GM23248 (cell line): ENCODE data around the gene C10orf90.

Experiments
- EZH2 ChIP-seq: fragments of 200-600 bp; sonication (generic); IDR thresholded peaks from 2 replicates; pipeline ENCODE4 v1.6.1; 2018; ENCODE audit warnings: antibody characterized with exemption, mild to moderate bottlenecking; ENCODE audit not compliant: insufficient read depth, poor library complexity, severe bottlenecking
- EZH2phosphoT487 ChIP-seq: fragments of 200-600 bp; sonication (generic); IDR thresholded peaks from 2 replicates; pipeline ENCODE4 v1.6.1; 2018; ENCODE audit warnings: antibody characterized with exemption, moderate library complexity, mild to moderate bottlenecking, low read depth; ENCODE audit not compliant: insufficient read depth

GRCh38 chr10:126400641-126401040, 269.9 kb downstream of the C10orf90 start:
- TF ChIP-seq EZH2 (no peak), EZH2phosphoT487 (no peak)
